ENCODE data around the gene COQ8A. TPM values are rescaled to one million over a fixed set of nuclear protein-coding genes. Genes with fewer than 3 reads are reported as not detected.

The COQ8A gene
- total RNA-seq, 1 donor from 2014 or later: 13.8 TPM

DNA sequence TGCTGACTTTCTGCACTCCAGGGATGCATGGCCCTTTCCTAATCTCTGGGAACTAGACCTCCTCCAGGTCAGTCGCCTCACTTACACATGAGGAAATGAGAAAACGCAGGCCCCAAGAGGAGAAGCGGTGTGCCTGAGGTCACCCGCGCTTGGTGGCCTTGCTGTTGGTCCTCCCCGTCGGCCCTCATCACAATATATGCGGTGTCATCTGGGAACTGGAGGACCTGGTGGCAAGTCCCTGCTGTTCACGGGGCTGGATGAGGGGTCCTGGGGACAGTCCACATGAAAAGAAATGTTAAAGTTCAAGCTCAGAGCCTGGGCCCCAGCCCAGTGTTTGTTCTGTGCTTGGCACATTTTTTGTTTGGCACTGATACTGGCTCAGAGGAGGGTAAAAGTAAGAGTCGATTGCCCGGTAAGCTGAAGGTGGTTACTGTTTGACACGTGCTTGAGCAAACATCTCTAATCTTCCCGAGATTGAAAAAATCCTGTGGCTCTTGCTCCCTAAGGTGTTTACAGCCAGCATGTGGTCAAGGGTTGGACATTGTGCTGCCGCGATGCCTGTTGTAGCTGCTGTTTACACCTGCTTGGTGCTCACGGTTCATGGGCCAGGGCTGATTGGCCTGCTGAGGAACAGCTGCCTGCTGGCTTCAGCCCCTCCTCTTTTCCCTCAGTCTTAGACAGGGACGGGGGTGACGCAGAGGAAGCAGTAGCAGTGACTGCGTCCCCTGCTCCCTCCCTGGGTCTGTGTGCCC is 5.2 kb downstream of the COQ8A start:
- no peak overlapping the region for H3K4me3 Mint-ChIP-seq
- H3K27ac Mint-ChIP-seq: peak overlapping the region; percentile 26
- Histone ChIP-seq H3K79me2 (ENCODE audit: low read depth) (peaks cover 21% of the 10 kb centered on the region), H3K36me3 (no peaks in the 10 kb centered on the region), H3K4me1 (peaks cover 11% of the 10 kb centered on the region), H3K9ac (no peak overlapping the region), H3F3A (ENCODE audit: low read depth) (no peaks in the 10 kb centered on the region), H3K4me3 (no peak overlapping the region), H3K27ac (no peak overlapping the region), H3K9me3 (ENCODE audit: low read depth) (no peaks in the 10 kb centered on the region), H4K20me1 (ENCODE audit: low read depth) (no peaks in the 10 kb centered on the region), H2AFZ (replicated peaks) (no peak overlapping the region), H3K27me3 (peaks cover 7% of the 10 kb centered on the region), H3K4me2 (peak overlapping the region; percentile 44)
- peaks cover 6% of the 10 kb centered on the region for H3K27me3 Mint-ChIP-seq (ENCODE audit: insufficient read depth, low read depth)
- TF ChIP-seq EZH2 (IDR thresholded peaks at IDR 0.05) (no peak), EZH2phosphoT487 (IDR thresholded peaks at IDR 0.05) (no peak)
- TF ChIP-seq, protein P1, sequence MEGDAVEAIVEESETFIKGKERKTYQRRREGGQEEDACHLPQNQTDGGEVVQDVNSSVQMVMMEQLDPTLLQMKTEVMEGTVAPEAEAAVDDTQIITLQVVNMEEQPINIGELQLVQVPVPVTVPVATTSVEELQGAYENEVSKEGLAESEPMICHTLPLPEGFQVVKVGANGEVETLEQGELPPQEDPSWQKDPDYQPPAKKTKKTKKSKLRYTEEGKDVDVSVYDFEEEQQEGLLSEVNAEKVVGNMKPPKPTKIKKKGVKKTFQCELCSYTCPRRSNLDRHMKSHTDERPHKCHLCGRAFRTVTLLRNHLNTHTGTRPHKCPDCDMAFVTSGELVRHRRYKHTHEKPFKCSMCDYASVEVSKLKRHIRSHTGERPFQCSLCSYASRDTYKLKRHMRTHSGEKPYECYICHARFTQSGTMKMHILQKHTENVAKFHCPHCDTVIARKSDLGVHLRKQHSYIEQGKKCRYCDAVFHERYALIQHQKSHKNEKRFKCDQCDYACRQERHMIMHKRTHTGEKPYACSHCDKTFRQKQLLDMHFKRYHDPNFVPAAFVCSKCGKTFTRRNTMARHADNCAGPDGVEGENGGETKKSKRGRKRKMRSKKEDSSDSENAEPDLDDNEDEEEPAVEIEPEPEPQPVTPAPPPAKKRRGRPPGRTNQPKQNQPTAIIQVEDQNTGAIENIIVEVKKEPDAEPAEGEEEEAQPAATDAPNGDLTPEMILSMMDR (IDR thresholded peaks at IDR 0.05): no peak
- H3K9me3 Mint-ChIP-seq: no peaks in the 10 kb centered on the region
- H3K36me3 Mint-ChIP-seq: no peaks in the 10 kb centered on the region
- peaks cover 33% of the 10 kb centered on the region for H3K4me1 Mint-ChIP-seq
- peak; percentile 53 for DNase-seq (ENCODE audit: low spot score)

DNA sequence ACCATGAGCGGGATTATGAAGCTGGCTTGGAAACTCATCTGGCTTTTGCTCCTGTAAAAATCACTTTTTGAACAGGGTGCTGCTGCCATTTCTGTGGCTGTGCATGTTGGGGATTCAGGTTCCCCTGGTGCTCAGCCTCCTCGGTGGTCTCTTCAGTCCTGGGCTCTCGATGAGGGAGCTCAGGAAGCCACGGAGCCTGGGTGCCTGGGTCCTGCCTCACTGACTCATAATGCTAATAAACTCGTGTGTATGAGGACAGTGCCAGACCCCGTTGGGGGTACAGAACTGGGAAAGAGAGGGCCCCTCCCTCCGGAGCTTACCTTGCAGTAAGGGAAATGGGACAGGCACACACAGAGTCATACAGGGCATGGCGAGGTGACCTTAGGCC is 5.8 kb downstream of the COQ8A start:
- peaks cover 11% of the 10 kb centered on the region for H3K4me1 ChIP-seq
- H3K9me3 ChIP-seq (ENCODE audit: low read depth): no peaks in the 10 kb centered on the region
- H3K9ac ChIP-seq: no peak overlapping the region
- no peaks in the 10 kb centered on the region for H3F3A ChIP-seq (ENCODE audit: low read depth)
- H3K36me3 ChIP-seq: no peaks in the 10 kb centered on the region
- peaks cover 6% of the 10 kb centered on the region for H3K27me3 Mint-ChIP-seq (ENCODE audit: insufficient read depth, low read depth)
- H3K79me2 ChIP-seq (ENCODE audit: low read depth): peaks cover 19% of the 10 kb centered on the region
- H2AFZ ChIP-seq (replicated peaks): no peak overlapping the region
- no peaks in the 10 kb centered on the region for H3K9me3 Mint-ChIP-seq
- no peaks in the 10 kb centered on the region for H3K36me3 Mint-ChIP-seq
- H3K4me2 ChIP-seq: peak overlapping the region; percentile 44
- H3K4me3 Mint-ChIP-seq: no peak overlapping the region
- H3K27ac ChIP-seq: no peak overlapping the region
- H3K27ac Mint-ChIP-seq: no peak overlapping the region
- peaks cover 30% of the 10 kb centered on the region for H3K4me1 Mint-ChIP-seq
- no peaks in the 10 kb centered on the region for H4K20me1 ChIP-seq (ENCODE audit: low read depth)
- H3K4me3 ChIP-seq: no peak overlapping the region
- H3K27me3 ChIP-seq: peaks cover 3% of the 10 kb centered on the region
- no peak for DNase-seq (ENCODE audit: low spot score)
- TF ChIP-seq, protein P1 (IDR thresholded peaks at IDR 0.05): no peak
- TF ChIP-seq EZH2phosphoT487 (IDR thresholded peaks at IDR 0.05): no peak
- TF ChIP-seq EZH2 (IDR thresholded peaks at IDR 0.05): no peak

DNA sequence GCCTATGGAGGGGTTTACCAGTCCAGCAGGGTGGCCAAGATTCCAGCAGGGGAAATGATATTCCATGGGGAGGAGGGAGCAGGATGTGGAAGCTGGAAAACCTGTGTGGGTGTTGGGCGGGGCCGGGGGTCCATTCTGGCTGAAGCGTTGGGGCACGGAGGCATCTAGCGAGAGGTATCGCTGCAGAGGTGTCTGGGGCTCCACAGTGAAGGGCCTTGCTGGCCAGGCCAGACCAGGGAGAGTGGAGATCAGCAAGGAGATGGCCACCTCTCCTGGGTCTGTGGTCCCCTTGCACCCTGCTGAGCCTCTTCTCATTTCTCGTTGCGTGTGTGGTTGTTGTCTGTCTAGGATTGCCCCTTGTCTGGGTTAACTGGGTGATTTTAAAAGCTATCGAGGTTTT is 6.2 kb downstream of the COQ8A start:
- Mint-ChIP-seq H3K27ac (no peak overlapping the region), H3K36me3 (no peaks in the 10 kb centered on the region), H3K9me3 (no peaks in the 10 kb centered on the region), H3K27me3 (ENCODE audit: insufficient read depth, low read depth) (peaks cover 7% of the 10 kb centered on the region), H3K4me1 (peaks cover 26% of the 10 kb centered on the region), H3K4me3 (no peak overlapping the region)
- no peak for TF ChIP-seq EZH2phosphoT487 (IDR thresholded peaks at IDR 0.05)
- TF ChIP-seq, protein P1 (IDR thresholded peaks at IDR 0.05): no peak
- no peak for TF ChIP-seq EZH2 (IDR thresholded peaks at IDR 0.05)
- Histone ChIP-seq H4K20me1 (ENCODE audit: low read depth) (no peaks in the 10 kb centered on the region), H3K9ac (no peak overlapping the region), H3K27me3 (no peaks in the 10 kb centered on the region), H3K79me2 (ENCODE audit: low read depth) (peaks cover 15% of the 10 kb centered on the region), H3K9me3 (ENCODE audit: low read depth) (no peaks in the 10 kb centered on the region), H3K27ac (no peak overlapping the region), H2AFZ (replicated peaks) (no peak overlapping the region), H3F3A (ENCODE audit: low read depth) (no peaks in the 10 kb centered on the region), H3K4me1 (peaks cover 11% of the 10 kb centered on the region), H3K4me2 (no peak overlapping the region), H3K4me3 (no peak overlapping the region), H3K36me3 (no peaks in the 10 kb centered on the region)
- DNase-seq (ENCODE audit: low spot score): no peak
